T47D (cell line): Measurements from ENCODE around the gene C11orf68.
"Not testable (repeated sequence)": the region's sequence is repeated elsewhere in the genome, so short reads cannot be mapped to it uniquely, and the experiment has no call there.

Experiments used
- DNase-seq, 2 experiments: peaks; one replicate each; pipeline versions ENCODE4 v3.0.0 to v3.0.0-alpha.2; 2011 to 2012; ENCODE audit warnings: low read depth in 1 of 2, low spot score in 1 of 2
- JUND ChIP-seq: IDR thresholded peaks from 2 replicates; pipeline ENCODE4 v1.6.1; 2012; ENCODE audit warnings: low read depth
- in situ Hi-C: cut with HindIII; loops from 2 replicates; pipeline ENCODE4 v1.10.0; 2016; ENCODE audit warnings: low sequenced_read_pairs, low pct_unique_long_range_greater_than_20kb

C11orf68 gene

GRCh38 chr11:65952052-65952521 is 33.2 kb upstream of the C11orf68 start:
- no peak for DNase-seq
- in situ Hi-C loops: no loop called here
- no peak for TF ChIP-seq JUND

DNA sequence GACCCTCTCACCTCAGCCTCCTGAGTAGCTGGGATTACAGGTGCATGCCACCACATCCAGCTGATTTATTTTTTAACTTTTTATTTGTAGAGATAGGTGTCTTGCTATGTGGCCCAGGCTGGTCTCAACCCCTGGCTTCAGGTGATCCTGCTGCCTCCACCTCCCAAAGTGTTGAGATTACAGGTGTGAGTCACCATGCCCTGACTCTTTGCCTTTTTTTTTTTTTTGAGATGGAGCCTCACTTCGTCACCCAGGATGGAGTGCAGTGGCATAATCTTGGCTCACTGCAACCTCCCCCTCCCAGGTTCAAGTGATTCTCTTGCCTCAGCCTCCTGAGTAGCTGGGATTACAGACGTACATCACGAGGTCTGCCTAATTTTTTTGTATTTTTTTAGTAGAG is 32.8 kb upstream of the C11orf68 start:
- in situ Hi-C loops, DNase-seq: not testable (repeated sequence)

DNA sequence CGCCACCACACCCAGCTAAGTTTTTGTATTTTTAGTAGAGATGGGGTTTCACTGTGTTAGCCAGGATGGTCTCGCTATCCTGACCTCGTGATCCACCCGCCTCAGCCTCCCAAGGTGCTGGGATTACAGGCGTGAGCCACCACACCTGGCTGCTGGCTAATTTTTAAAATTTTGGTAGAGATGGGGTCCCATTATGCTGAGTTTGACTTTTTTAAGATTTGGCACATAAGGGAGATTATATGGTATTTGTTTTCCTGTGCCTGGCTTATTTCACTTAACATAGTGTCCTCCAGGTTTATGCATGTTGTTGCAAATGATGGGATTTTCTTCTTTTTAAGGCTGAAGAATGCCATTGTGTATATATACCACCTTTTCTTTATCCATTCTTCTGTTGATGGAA is 31.8 kb upstream of the C11orf68 start:
- DNase-seq, in situ Hi-C loops: not testable (repeated sequence)

- DNase-seq: no peak
- TF ChIP-seq JUND: no peak
- in situ Hi-C loops: no loop called here
Measured at GRCh38 chr11:65947603-65948125, 28.8 kb upstream of the C11orf68 start.

- TF ChIP-seq JUND: no peak
- no peak for DNase-seq
- in situ Hi-C loops: no loop called here
Measured at GRCh38 chr11:65947133-65947532, 28.3 kb upstream of the C11orf68 start.

DNA sequence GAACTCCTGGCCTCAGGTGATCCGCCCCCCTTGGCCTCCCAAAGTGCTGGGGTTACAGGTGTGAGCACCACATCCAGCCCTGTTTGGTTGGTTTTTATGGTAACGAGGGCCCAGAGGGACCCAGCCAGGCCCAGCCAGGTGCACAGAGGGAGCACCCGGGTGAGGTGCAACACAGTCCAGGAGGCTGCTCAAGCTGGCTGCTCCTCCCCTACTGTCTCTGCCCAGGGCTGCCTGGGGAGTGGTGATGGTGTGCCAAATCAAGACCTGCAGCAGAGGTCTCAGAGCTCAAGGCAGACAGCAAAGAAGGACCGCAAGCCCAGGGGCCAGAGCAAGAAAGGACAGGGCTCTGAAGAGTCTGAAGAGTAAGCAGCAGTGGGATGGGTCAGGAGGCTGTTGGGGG is 27.8 kb upstream of the C11orf68 start:
- in situ Hi-C loops: no loop called here
- no peak for TF ChIP-seq JUND
- no peak for DNase-seq

DNA sequence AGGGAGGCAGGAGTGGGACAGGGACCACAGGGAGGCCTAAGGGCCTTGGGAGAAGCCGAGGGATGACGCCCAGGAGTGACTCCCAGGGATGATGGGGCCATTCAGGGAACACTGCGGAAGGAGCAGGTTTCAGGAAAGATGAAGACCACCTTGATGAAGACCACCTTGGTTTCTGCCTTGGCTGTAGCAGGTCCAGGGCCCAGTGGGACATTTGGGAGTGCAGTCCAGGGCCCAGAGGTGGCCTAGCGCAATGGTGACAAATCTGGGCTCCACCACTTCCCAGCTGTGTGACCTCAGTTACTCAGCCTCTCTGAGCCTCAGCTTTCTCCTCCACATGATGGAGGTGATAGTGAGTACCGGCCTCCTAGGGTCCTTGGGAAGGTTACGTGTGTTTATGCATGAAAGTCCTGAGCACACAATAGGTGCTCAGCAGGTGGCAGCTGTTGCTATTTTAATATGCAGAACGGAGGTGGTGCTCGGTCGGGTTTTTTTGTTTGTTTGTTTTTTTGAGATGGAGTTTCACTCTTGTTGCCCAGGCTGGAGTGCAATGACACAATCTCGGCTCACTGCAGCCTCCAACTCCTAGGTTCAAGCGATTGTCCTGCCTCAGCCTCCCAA is 27.2 kb upstream of the C11orf68 start:
- in situ Hi-C loops: no loop called here
- TF ChIP-seq JUND: no peak
- DNase-seq: no peak

DNA sequence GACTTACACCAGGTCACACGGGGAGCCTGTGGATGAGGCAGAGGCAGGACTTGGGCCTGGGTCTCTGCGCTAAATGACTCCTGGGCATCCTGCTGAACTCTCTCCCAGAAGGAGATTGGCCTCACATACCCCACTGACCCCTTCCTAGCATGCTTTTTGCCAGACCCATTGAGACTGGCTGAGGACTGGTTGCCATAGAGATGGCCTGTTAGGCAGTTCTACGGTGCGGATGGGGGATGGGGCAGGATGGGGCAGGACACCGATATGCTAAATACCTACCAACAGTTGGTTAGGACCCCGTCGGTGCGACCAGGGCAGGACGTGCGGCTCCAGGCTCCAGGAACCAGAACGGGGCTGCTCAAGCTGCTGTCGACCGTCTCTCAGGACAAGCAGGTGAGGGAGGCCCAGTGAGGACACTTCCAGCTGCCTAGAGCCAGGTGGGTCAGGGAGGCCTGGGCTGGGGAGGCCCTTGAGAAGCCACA is 26.6 kb upstream of the C11orf68 start, which contains the start of gene TSGA10IP:
Gene TSGA10IP, plus strand, starts transcription at position 51 of the 482 bp plus-strand sequence. Its CDS starts 196 bp downstream, at position 247.
- no peak for TF ChIP-seq JUND
- in situ Hi-C loops: no loop called here
- DNase-seq: no peak

- no peak for TF ChIP-seq JUND
- in situ Hi-C loops: no loop called here
- no peak for DNase-seq
Measured at GRCh38 chr11:65944767-65945166, 25.9 kb upstream of the C11orf68 start.

GRCh38 chr11:65944191-65944590 is 25.3 kb upstream of the C11orf68 start:
- TF ChIP-seq JUND: no peak
- no peak for DNase-seq
- in situ Hi-C loops: no loop called here

DNA sequence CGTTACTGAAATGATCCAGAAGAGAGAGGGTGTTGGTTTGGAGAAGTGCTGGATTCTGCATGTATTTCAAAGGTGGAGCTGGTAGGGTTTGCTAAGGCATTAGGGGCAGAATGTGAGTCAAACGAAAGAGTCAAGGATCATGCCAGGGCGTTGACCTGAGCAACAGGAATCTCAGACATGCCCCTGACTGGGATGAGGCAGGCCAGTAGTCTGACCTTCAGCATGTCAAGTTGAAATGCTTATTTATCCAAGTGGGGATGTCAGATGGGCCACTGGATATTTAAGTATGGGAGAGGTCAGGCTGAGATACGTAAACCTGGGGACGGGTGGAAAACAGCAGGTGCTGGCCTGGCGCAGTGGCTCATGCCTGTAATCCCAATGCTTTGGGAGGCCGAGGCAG is 23.7 kb upstream of the C11orf68 start:
- DNase-seq: no peak
- in situ Hi-C loops: no loop called here
- no peak for TF ChIP-seq JUND

- in situ Hi-C loops: no loop called here
- no peak for TF ChIP-seq JUND
- no peak for DNase-seq
Measured at GRCh38 chr11:65941720-65942310, 23.0 kb upstream of the C11orf68 start.

DNA sequence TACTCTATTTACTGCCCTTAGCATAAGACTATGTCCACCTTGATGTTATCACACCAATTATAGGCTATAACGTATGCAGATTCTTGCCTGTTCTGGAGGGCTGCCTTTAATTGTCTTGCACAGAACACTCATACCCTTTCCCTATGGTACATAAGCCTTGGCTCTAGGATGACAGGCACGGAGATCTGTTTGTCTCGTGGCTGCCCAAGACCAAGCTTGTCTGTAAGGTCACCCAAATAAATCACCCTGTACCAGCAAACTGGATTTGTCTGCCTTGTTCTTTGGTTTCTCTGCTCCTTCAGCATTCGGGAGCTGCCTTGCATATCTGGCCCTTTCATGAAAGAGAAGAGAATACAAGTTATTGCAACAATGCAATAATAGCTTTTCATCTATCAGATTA is 18.9 kb upstream of the C11orf68 start:
- in situ Hi-C loops: no loop called here
- no peak for TF ChIP-seq JUND
- no peak for DNase-seq

- no peak for TF ChIP-seq JUND
- DNase-seq: no peak
- in situ Hi-C loops: no loop called here
Measured at GRCh38 chr11:65934014-65934413, 15.2 kb upstream of the C11orf68 start.
